Ovary (tissue), 9 donors: ENCODE measurements around the gene HBA2. TPM values are rescaled to one million over a fixed set of nuclear protein-coding genes. Genes with fewer than 3 reads are reported as not detected.

Experiments used
- DNase-seq, 5 donors: peaks; one replicate each; pipeline ENCODE4 v3.0.0-alpha.2; 2019 to 2020
- H3K27ac ChIP-seq, 2 donors: fragments of 200-600 bp; one replicate each; pipeline versions ENCODE4 v1.5.1 to v1.8.0; 2019 to 2022
- H3K27me3 ChIP-seq: fragments of 200-600 bp; one replicate; pipeline ENCODE4 v1.8.0; 2022
- H3K36me3 ChIP-seq: fragments of 200-600 bp; sonication (generic); one replicate; pipeline ENCODE4 v1.5.1; 2019
- H3K4me1 ChIP-seq: one replicate; pipeline ENCODE4 v1.8.1; 2013; ENCODE audit warnings: mild to moderate bottlenecking, moderate library complexity; ENCODE audit not compliant: insufficient read depth
- H3K4me3 ChIP-seq: fragments of 200-600 bp; sonication (generic); one replicate; pipeline ENCODE4 v1.5.1; 2017
- H3K9me3 ChIP-seq, 2 donors: fragments of 200-600 bp in 1 of 2; sonication (generic) in 1 of 2; one replicate each; pipeline versions ENCODE4 v1.5.1 to v1.8.1; 2013 to 2019; ENCODE audit warnings: mild to moderate bottlenecking in 1 of 2, moderate library complexity in 1 of 2
- EP300 ChIP-seq: sonication (generic); formaldehyde crosslinking; IDR thresholded peaks from one replicate; pipeline ENCODE4 v1.6.1; 2017; ENCODE audit warnings: antibody characterized with exemption
- POLR2A ChIP-seq: fragments of 450-650 bp; IDR thresholded peaks from one replicate; pipeline ENCODE4 v1.6.1; 2017; ENCODE audit warnings: antibody characterized with exemption, mild to moderate bottlenecking, moderate library complexity
- WGBS, 3 donors: extraction: QIAGEN DNeasy Blood & Tissue Kit in 1 of 3; methylation state at CpG; one replicate each; pipeline versions ENCODE4 v1.1.5 to v1.1.7; 2013 to 2017; 5-methylcytosine and 5-hydroxymethylcytosine counted together
- intact Hi-C, 4 donors: fragments of 100-400 bp; cut with DNase I; formaldehyde crosslinking; loops; one replicate each; pipeline versions ENCODE4 v1.11.0 to v1.15.1; 2022 to 2023
- polyA plus RNA-seq, 2 donors: library from polyadenylated mRNA; stranded (reverse); fragments of 200-250 nt in 1 of 2; fragments of 350-450 nt in 1 of 2; fragmentation: Illumina TruSeq in 1 of 2; extraction: RNeasy Lipid Tissue Mini Kit (QIAGEN cat#74804) in 1 of 2; gene quantifications; one replicate each; pipeline ENCODE4 v1.2.3, GENCODE V29; 2013 to 2014
- total RNA-seq, 7 donors: library from RNA; depleted of rRNA in 2 of 7; stranded (reverse); fragments of >200 nt in 2 of 7; fragmentation: NEBNext Ultra II Directional in 3 of 7; extraction: Animal tissue kit (Norgen Biotek cat#: 25700) in 3 of 7; gene quantifications; one replicate each; pipeline versions ENCODE4 v1.1.0 to v1.2.4, GENCODE V29; 2016 to 2023
- TF ChIP-seq, protein P1 (sequence below), 3 donors: fragments of 450-650 bp in 2 of 3; fragments of 200-600 bp in 1 of 3; IDR thresholded peaks; one replicate each; pipeline versions ENCODE4 v1.5.1 to v1.8.0; 2016 to 2022; ENCODE audit warnings: antibody characterized with exemption in 3 of 3, mild to moderate bottlenecking in 1 of 3
- donor health status: DM: no; HTN: no; CAD: no; lungs with moderate emphysema.
- donor health status: DM: no; HTN: no; CAD: no.
- donor health status: Bipolar disorder and iron deficiency.
- donor health status: DM: yes; HTN: yes; CAD: no.
- donor health status: DM: no; HTN: no; CAD: no.
- donor health status: DM: yes; HTN: yes; CAD: no.

HBA2 gene
- total and polyA plus RNA-seq, 9 donors = 4.5 to 173 (median 74.2) TPM; not detected in 1

GRCh38 chr16:178668-179015 is 6.0 kb downstream of the HBA2 start:
- no peak for DNase-seq
- H3K36me3 ChIP-seq = no peaks in the 10 kb centered on the region
- WGBS, 3 donors = 83 to 90% (median 86%) methylated on average over 11 of the region's 11 CpGs
- no peak overlapping the region for H3K27ac ChIP-seq
- H3K27me3 ChIP-seq = peaks cover 2% of the 10 kb centered on the region
- H3K4me3 ChIP-seq = no peak overlapping the region
- peaks cover 8% of the 10 kb centered on the region for H3K4me1 ChIP-seq
- TF ChIP-seq EP300 (no peak), POLR2A (no peak)
- TF ChIP-seq, protein P1, sequence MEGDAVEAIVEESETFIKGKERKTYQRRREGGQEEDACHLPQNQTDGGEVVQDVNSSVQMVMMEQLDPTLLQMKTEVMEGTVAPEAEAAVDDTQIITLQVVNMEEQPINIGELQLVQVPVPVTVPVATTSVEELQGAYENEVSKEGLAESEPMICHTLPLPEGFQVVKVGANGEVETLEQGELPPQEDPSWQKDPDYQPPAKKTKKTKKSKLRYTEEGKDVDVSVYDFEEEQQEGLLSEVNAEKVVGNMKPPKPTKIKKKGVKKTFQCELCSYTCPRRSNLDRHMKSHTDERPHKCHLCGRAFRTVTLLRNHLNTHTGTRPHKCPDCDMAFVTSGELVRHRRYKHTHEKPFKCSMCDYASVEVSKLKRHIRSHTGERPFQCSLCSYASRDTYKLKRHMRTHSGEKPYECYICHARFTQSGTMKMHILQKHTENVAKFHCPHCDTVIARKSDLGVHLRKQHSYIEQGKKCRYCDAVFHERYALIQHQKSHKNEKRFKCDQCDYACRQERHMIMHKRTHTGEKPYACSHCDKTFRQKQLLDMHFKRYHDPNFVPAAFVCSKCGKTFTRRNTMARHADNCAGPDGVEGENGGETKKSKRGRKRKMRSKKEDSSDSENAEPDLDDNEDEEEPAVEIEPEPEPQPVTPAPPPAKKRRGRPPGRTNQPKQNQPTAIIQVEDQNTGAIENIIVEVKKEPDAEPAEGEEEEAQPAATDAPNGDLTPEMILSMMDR (IDR thresholded peaks at IDR 0.05) = no peak
- H3K9me3 ChIP-seq = no peaks in the 10 kb centered on the region
- intact Hi-C loops = no loop called here

GRCh38 chr16:179211-180092 is 6.8 kb downstream of the HBA2 start:
- Histone ChIP-seq H3K4me1 (peaks cover 8% of the 10 kb centered on the region), H3K27me3 (peaks cover 2% of the 10 kb centered on the region), H3K27ac (no peak overlapping the region), H3K36me3 (no peaks in the 10 kb centered on the region), H3K4me3 (no peak overlapping the region), H3K9me3 (no peaks in the 10 kb centered on the region)
- TF ChIP-seq POLR2A (no peak), EP300 (no peak)
- TF ChIP-seq, protein P1 (IDR thresholded peaks at IDR 0.05) = no peak
- intact Hi-C loops = loop anchor here in 2 of 4 donors (2.0 to 5.0 kb wide), 2 partner anchors 72 to 73 kb away; no protein-coding TSS in a partner anchor
- WGBS, 3 donors = 73 to 79% (median 75%) methylated on average over 17 of the region's 17 CpGs
- DNase-seq = no peak

GRCh38 chr16:180101-180675 is 7.5 kb downstream of the HBA2 start, which contains the start of gene HBQ1:
HBQ1 (plus strand) TSS chr16:180459; CDS start chr16:180487, 28 bp downstream.
- intact Hi-C loops = loop anchor here in 2 of 4 donors (2.0 to 5.0 kb wide), 2 partner anchors 73 kb away; no protein-coding TSS in a partner anchor
- H3K27me3 ChIP-seq = peaks cover 1% of the 10 kb centered on the region
- no peaks in the 10 kb centered on the region for H3K9me3 ChIP-seq
- 4 to 7% (median 5%) methylated on average over 55 to 59 of the region's 59 CpGs for WGBS, 3 donors
- H3K36me3 ChIP-seq = no peaks in the 10 kb centered on the region
- peak in 4 of 5 donors; percentile 36 to 65 (median 50) for DNase-seq
- no peak within 1 kb of the TSS for H3K27ac ChIP-seq
- H3K4me1 ChIP-seq = peaks cover 8% of the 10 kb centered on the region
- H3K4me3 ChIP-seq = peak within 1 kb of the TSS; percentile 11
- TF ChIP-seq, protein P1 (IDR thresholded peaks at IDR 0.05) = peak in 1 of 3 donors; percentile 43
- no peak for TF ChIP-seq POLR2A
- no peak for TF ChIP-seq EP300

DNA sequence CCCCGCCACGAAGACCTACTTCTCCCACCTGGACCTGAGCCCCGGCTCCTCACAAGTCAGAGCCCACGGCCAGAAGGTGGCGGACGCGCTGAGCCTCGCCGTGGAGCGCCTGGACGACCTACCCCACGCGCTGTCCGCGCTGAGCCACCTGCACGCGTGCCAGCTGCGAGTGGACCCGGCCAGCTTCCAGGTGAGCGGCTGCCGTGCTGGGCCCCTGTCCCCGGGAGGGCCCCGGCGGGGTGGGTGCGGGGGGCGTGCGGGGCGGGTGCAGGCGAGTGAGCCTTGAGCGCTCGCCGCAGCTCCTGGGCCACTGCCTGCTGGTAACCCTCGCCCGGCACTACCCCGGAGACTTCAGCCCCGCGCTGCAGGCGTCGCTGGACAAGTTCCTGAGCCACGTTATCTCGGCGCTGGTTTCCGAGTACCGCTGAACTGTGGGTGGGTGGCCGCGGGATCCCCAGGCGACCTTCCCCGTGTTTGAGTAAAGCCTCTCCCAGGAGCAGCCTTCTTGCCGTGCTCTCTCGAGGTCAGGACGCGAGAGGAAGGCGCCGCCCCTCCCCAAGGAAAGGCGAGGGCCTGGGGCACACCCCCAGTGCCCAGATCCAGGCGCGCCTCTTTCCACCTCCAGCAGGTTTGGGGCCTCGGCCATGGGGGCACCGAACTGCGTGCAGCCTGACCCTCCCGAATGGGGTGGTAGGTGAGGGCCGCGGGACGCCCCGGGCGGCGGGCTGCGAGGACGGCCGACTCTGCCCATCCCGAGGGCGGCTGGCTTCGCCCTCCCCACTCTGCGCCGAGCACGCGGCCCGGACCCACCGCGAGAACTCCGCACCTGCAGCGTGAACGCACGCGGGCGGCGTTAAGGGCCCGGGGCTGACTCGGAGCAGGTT is 8.2 kb downstream of the HBA2 start:
- 1% methylated on average over 62 to 89 of the region's 89 CpGs for WGBS, 3 donors
- intact Hi-C loops = loop anchor here in 2 of 4 donors (2.0 to 5.0 kb wide), 2 partner anchors 74 kb away; no protein-coding TSS in a partner anchor
- no peaks in the 10 kb centered on the region for H3K36me3 ChIP-seq

More for the DNA sequence above, 8.2 kb downstream of the HBA2 start:
- Histone ChIP-seq H3K27me3 (no peaks in the 10 kb centered on the region), H3K9me3 (no peaks in the 10 kb centered on the region), H3K4me3 (peak overlapping the region; percentile 11), H3K4me1 (peaks cover 8% of the 10 kb centered on the region), H3K27ac (no peak overlapping the region)
- DNase-seq = peak; percentile 51 to 87 (median 74)
- TF ChIP-seq, protein P1 (IDR thresholded peaks at IDR 0.05) = no peak
- TF ChIP-seq EP300 = no peak
- no peak for TF ChIP-seq POLR2A
